ENCODE results near the gene EVC2.

DNA sequence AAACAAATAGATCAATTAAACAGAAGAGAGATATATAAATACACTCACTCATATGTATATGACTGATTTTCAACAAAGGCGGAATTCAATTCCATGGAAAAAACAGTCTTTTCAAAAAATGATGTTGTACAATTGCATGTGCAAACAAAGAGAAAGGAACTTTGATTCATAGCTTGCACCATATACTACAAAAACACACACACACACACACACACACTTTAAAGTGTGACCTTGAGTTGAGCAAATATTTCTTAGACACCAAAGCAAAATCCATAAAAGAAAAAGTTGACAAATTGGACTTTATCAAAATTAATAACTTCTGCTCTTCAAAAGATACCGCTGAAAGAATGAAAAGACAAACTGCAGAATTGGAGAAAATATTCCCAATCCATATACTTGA, 168.8 kb downstream of the EVC2 start:
- TF ChIP-seq, protein P1, sequence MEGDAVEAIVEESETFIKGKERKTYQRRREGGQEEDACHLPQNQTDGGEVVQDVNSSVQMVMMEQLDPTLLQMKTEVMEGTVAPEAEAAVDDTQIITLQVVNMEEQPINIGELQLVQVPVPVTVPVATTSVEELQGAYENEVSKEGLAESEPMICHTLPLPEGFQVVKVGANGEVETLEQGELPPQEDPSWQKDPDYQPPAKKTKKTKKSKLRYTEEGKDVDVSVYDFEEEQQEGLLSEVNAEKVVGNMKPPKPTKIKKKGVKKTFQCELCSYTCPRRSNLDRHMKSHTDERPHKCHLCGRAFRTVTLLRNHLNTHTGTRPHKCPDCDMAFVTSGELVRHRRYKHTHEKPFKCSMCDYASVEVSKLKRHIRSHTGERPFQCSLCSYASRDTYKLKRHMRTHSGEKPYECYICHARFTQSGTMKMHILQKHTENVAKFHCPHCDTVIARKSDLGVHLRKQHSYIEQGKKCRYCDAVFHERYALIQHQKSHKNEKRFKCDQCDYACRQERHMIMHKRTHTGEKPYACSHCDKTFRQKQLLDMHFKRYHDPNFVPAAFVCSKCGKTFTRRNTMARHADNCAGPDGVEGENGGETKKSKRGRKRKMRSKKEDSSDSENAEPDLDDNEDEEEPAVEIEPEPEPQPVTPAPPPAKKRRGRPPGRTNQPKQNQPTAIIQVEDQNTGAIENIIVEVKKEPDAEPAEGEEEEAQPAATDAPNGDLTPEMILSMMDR (IDR thresholded peaks at IDR 0.05): no peak
- no peak for TF ChIP-seq ZFX (IDR thresholded peaks at IDR 0.05; ENCODE audit: borderline replicate concordance)

All from 22Rv1 (cell line).